Stimulated activated CD4-positive, alpha-beta T cell treated with anti-CD3 and anti-CD28 coated beads, TNF-alpha, amount 100 ng/mL, for 1 hour (primary cell): ENCODE measurements around the gene BRD3OS.

Source experiments
- DNase-seq, 3 donors: peaks; one replicate each; pipeline ENCODE4 v3.0.0-alpha.2; 2020; ENCODE audit warnings: low read depth in 3 of 3, low spot score in 1 of 3

The BRD3OS gene

DNA sequence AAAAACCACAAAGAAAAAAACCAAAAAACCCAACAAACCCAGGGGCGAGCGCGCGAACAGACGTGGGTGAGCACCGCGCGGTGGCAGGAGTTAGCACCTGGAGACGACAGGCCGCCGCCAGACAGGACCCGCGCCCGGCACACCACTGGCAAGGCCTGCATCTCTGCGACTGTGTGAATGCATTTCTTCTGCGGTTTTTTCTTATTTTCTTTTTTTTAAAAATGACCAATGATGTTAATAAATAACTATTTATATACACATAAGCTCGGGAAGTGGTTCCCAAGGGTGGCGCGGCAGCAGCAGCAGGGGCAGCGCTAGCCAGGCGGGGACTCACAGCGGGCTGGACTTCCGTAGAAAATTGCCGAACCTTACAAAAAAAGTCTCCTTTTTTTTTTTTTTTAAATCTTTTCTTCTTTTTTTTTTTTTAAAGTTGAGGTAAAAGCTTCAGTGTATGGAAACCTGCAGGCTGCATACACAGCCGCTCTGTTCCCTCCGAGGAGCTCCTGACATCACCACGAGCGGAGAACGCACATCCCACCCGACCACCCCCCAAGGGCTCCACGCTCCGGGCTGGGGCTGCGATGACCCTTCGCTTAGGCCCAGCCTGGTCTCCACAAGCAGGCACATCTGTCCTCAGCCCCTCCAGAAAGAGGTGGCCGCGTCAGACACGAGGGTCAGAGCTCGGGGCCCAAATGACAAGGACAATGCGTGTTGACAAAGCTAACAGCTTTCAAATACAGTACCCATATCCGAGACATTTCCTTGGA is 7.4 kb downstream of the BRD3OS start:
- no peak for DNase-seq

DNA sequence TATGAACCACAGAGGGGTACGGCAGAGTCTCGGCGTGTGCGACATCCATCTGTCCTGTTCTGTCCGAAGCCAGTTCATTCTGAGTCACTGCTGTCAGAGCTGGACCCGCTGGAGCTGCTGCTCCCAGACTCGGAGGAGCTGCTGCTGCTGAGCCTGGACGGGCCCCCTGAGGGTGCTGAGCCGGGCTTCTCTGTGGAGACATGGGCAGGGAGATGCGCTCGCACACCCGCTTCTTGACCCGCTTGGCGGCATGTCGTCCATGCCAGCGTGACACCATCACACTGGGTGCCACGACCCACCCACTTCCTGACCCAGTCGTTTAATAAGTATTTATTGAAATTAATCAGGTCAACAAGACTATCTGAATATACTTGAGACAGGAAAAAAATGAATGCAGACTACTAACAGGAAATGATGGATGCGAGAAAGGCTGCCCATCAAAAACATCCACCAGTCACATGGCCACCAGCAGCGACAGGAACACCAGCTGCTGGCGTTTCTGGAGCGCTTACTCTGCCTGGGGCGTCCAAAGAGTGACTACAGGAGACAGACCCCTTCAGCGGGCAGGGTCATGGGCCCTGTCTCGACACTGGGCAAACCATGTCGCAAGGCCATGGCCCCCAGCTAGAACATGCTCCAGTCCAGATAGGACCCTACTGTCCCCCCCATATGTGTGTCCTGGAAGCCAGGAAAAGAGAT is 8.4 kb downstream of the BRD3OS start:
- DNase-seq, result no peak

GRCh38 chr9:134034215-134035040 is 9.1 kb downstream of the BRD3OS start:
- DNase-seq, result no peak

GRCh38 chr9:134035041-134036039 is 10.1 kb downstream of the BRD3OS start:
- DNase-seq, result no peak

DNA sequence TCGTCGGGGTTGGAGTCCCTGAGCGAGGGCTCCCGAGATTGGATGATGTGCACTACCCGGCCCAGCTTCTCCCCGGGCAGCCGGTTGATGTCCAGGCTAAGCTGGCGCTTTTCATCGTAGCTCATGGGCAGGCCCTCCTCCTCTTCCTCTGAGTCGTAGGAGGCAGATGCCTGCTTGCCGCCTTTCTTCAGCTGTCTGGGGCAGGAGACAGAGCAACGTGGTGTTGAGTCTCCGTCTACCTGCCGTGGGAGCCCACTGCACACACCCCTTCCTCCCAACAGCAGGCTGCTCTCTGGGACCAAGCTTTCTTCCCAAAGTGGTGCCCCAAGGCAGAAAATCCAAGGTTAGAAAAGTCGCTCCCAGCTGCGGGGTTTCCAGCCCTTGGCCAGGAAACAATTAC is 10.8 kb downstream of the BRD3OS start:
- DNase-seq, result no peak

DNA sequence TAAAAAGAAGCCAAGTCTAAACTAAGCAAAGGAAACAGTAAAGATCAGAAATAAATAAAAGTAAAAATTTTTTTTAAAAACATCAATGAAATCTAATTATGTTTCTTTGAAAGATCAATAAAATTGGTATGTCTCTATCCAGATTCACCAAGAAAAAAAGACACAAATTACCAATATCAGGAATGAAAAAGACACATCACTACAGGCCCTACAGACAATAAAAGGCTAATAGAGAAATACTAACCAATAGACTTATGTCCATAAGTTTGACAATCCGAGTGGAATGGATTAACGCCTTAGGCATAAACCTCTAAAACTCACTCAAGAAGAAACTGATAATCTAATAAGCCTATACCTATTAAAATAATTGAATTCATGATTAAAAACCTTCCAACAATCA is 12.4 kb downstream of the BRD3OS start:
- no peak for DNase-seq

GRCh38 chr9:134039386-134040175 is 14.3 kb downstream of the BRD3OS start:
- DNase-seq, result no peak

GRCh38 chr9:134040176-134040565 is 14.9 kb downstream of the BRD3OS start:
- no peak for DNase-seq

GRCh38 chr9:134040781-134041648 is 15.7 kb downstream of the BRD3OS start:
- DNase-seq, result no peak

DNA sequence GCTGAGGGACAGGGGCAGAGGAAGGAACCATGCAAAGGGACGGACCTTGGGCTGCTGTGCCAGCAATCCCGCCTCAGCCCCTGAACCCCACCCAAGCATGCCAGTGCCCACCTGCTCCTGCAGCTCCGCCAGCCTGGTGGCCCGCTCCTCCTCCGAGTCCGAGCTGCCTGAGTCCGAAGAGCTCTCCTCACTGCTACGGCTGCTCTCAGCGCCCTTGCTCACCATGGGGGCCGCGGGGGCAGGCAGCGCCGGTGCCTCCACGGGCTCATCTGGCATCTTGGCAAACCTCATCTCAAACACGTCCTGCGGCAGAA is 16.3 kb downstream of the BRD3OS start:
- no peak for DNase-seq

- DNase-seq, result no peak
Measured at GRCh38 chr9:134043531-134043988, 18.3 kb downstream of the BRD3OS start.

GRCh38 chr9:134044944-134045343 is 19.7 kb downstream of the BRD3OS start:
- DNase-seq, result no peak

DNA sequence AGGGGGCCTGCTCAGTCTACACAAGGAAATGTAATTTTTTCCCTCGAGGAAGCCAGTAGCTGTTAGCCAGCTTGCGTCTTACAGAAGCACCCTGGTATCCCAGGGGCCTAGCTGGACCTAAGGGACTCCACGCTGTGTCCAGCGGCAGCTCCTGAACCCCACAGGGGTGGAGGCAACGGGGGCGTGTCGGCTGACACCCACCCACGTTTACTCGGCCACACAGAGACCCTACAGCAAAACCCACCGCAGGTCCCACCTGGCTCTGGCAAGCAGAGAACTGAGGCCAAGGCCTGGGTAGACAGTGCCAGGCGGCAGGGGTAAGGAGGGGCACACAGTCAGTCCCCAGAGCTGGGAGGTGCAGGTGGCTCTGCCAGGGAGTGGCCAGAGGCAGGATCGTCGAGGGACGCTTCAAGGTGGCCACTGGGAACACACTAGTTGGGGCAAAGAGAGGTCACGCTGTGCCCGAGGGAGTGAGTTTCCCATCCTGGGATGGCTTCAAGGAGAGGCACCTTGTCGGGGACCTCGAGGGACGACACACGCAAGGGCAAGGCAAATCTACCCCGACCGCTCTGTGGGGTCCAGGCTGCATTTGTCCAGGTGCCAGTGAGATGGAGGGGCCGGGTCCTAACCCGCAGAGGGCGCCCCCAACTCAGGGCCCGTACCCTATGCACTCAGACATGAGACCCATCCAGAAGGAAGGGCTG is 20.7 kb downstream of the BRD3OS start:
- DNase-seq, result no peak

DNA sequence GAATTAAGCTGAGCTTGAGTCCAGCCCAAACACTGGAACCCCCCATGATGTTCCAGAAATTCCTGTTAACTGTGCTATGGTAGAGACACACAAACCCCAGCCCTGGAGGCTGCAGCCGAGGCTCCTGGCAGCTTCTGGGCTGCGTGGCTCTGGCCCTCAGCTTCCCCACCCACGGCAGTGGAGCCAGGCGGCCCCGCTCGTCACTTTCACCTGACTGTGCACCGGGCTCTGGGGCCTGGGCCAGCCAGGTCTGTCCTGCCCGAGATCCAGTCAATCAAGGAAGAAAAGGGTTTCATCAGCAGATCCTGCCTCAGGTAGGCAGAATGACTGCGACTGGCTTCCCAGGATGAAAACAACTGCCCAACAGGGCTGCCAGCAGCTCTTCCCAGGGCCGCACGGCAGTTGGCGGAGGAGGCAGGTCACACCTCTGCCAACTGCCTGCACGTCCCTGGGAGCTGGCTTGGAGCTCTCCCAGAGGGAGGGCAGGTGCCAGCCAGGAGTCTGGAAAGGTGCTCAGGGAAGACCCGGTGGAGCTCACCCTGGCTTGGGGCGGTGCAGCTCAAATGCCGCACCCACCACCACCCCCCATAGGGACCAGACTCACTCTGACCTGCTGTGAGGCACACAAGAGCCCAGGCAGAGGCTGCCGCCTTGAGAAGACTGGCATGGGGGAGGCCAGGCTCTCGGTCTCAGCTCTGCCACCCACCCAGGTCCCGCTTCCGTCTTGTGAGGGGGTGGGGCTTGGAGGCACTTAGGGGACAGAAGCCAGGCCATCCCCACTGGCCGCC is 21.8 kb downstream of the BRD3OS start:
- DNase-seq, result no peak

- no peak for DNase-seq
Measured at GRCh38 chr9:134047868-134048581, 22.7 kb downstream of the BRD3OS start.

GRCh38 chr9:134048582-134048968 is 23.3 kb downstream of the BRD3OS start:
- no peak for DNase-seq

GRCh38 chr9:134049236-134049635 is 24.0 kb downstream of the BRD3OS start:
- DNase-seq, result no peak
